A549 (cell line): Measurements from ENCODE around the gene ACAN. TPM values are rescaled to one million over a fixed set of nuclear protein-coding genes. Genes with fewer than 3 reads are reported as not detected.
A peak's percentile ranks its signal among the peaks of the same experiment; 100 is the strongest.

ENCODE experiments used
- ATAC-seq, 2 experiments: fragments of 200-7000 bp in 1 of 2; fragments of >200 bp in 1 of 2; cut with Nextera tagmentation in 1 of 2; cut with Tn5 transposase in 1 of 2; 3 replicates each; pipeline versions ENCODE4 v1.8.0 to v1.9.1; 2018 to 2020; ENCODE audit warnings: mild to moderate bottlenecking in 1 of 2, moderate library complexity in 1 of 2
- CTCF ChIA-PET: fragments of 300-600 bp; sonication (Branson Sonifier 250); formaldehyde crosslinking; extraction: SDS; loops from one replicate; lab custom pipeline; 2021; ENCODE audit warnings: antibody characterized with exemption, inconsistent platforms; lab: Yijun Ruan, JAX
- POLR2A ChIA-PET: fragments of 350-600 bp; formaldehyde crosslinking; extraction: SDS; loops from one replicate; lab custom pipeline; 2021; ENCODE audit warnings: antibody characterized with exemption, inconsistent platforms; lab: Yijun Ruan, JAX
- DNase-seq, 2 experiments: peaks; one replicate each; pipeline versions ENCODE4 v3.0.0 to v3.0.0-alpha.2; 2011 to 2016; ENCODE audit warnings: low read depth in 1 of 2, low spot score in 1 of 2
- FAIRE-seq: peaks from 2 replicates; lab custom pipeline; 2011; peaks lifted over from hg19 to GRCh38; lab: Jason Lieb, UNC
- H3K27ac ChIP-seq, 2 experiments: fragments of >200 bp; sonication (Bioruptor Twin); formaldehyde crosslinking; 3 replicates each; pipeline ENCODE4 v1.5.1; 2016 to 2017
- H3K4me1 ChIP-seq: fragments of >200 bp; sonication (Bioruptor Twin); formaldehyde crosslinking; 3 replicates; pipeline ENCODE4 v1.6.1; 2016
- H3K4me2 ChIP-seq: fragments of >200 bp; sonication (Bioruptor Twin); formaldehyde crosslinking; 3 replicates; pipeline ENCODE4 v1.6.1; 2016
- H3K4me3 ChIP-seq: fragments of >200 bp; sonication (Bioruptor Twin); formaldehyde crosslinking; 3 replicates; pipeline ENCODE4 v1.5.1; 2016
- H3K9me3 ChIP-seq: fragments of >200 bp; sonication (Bioruptor Twin); formaldehyde crosslinking; 3 replicates; pipeline ENCODE4 v1.6.1; 2016
- BHLHE40 ChIP-seq: IDR thresholded peaks from 2 replicates; pipeline ENCODE4 v1.6.1; 2012; ENCODE audit warnings: low read depth, low read length, inconsistent platforms
- CBX2 ChIP-seq: fragments of 200-600 bp; sonication (generic); IDR thresholded peaks from 2 replicates; pipeline ENCODE4 v1.6.1; 2016; ENCODE audit warnings: low read depth, mild to moderate bottlenecking, borderline replicate concordance
- CBX8 ChIP-seq: fragments of 200-600 bp; sonication (generic); IDR thresholded peaks from 2 replicates; pipeline ENCODE4 v1.6.1; 2016
- CEBPB ChIP-seq, 2 experiments: fragments of >200 bp in 1 of 2; sonication (Bioruptor Twin) in 1 of 2; formaldehyde crosslinking in 1 of 2; IDR thresholded peaks; 2 replicates each; pipeline ENCODE4 v1.6.1; 2012 to 2016
- CHD4 ChIP-seq: fragments of 200-600 bp; sonication (generic); IDR thresholded peaks from 2 replicates; pipeline ENCODE4 v1.6.1; 2016; ENCODE audit warnings: antibody characterized with exemption, mild to moderate bottlenecking, borderline replicate concordance
- E2F6 ChIP-seq: IDR thresholded peaks from 2 replicates; pipeline ENCODE4 v1.6.1; 2012; ENCODE audit warnings: low read depth, borderline replicate concordance
- EHF ChIP-seq: fragments of 250-450 bp; sonication (Bioruptor Pico); IDR thresholded peaks from 2 replicates; pipeline ENCODE4 v1.5.0; 2020; ENCODE audit warnings: mild to moderate bottlenecking
- EP300 ChIP-seq, 2 experiments: fragments of >200 bp; sonication (Bioruptor Twin); formaldehyde crosslinking; IDR thresholded peaks; 2 replicates in 1 of 2; 3 replicates in 1 of 2; pipeline ENCODE4 v1.6.1; 2016 to 2017
- HOXA7 ChIP-seq: fragments of 250-450 bp; sonication (Bioruptor Pico); IDR thresholded peaks from 2 replicates; pipeline ENCODE4 v1.5.0; 2020; ENCODE audit warnings: mild to moderate bottlenecking, moderate library complexity
- HOXB5 ChIP-seq: fragments of 250-450 bp; sonication (Bioruptor Pico); IDR thresholded peaks from 2 replicates; pipeline ENCODE4 v1.5.0; 2020; ENCODE audit warnings: mild to moderate bottlenecking, moderate library complexity
- JUN ChIP-seq, 2 experiments: fragments of >200 bp; sonication (Bioruptor Twin); formaldehyde crosslinking; IDR thresholded peaks; 2 replicates in 1 of 2; 3 replicates in 1 of 2; pipeline ENCODE4 v1.6.1; 2016 to 2017
- KDM1A ChIP-seq: fragments of 200-600 bp; sonication (generic); IDR thresholded peaks from 2 replicates; pipeline ENCODE4 v1.6.1; 2016; ENCODE audit warnings: low read depth, mild to moderate bottlenecking
- MAZ ChIP-seq: fragments of 150-350 bp; IDR thresholded peaks from 2 replicates; pipeline ENCODE4 v1.6.1; 2014; ENCODE audit warnings: antibody characterized with exemption, low read depth, low read length, borderline replicate concordance
- PBX3 ChIP-seq: IDR thresholded peaks from 2 replicates; pipeline ENCODE4 v1.6.1; 2012
- RCOR1 ChIP-seq: fragments of 150-350 bp; IDR thresholded peaks from 2 replicates; pipeline ENCODE4 v1.6.1; 2014; ENCODE audit warnings: antibody characterized with exemption, low read length, low read depth
- RNF2 ChIP-seq: fragments of 200-600 bp; sonication (generic); IDR thresholded peaks from 2 replicates; pipeline ENCODE4 v1.6.1; 2016; ENCODE audit warnings: low read depth, mild to moderate bottlenecking, antibody characterized with exemption, moderate library complexity, borderline replicate concordance
- SMC3 ChIP-seq: fragments of >200 bp; sonication (Bioruptor Twin); formaldehyde crosslinking; IDR thresholded peaks from 3 replicates; pipeline ENCODE4 v1.6.1; 2018; ENCODE audit warnings: inconsistent platforms
- TP53 ChIP-seq: fragments of 250-450 bp; sonication (Bioruptor Pico); IDR thresholded peaks from 2 replicates; pipeline ENCODE4 v1.5.0; 2021; ENCODE audit warnings: mild to moderate bottlenecking, moderate library complexity
- ZFP36 ChIP-seq: fragments of 450-650 bp; IDR thresholded peaks from 2 replicates; pipeline ENCODE4 v1.6.1; 2014; ENCODE audit warnings: borderline replicate concordance; ENCODE audit not compliant: partially characterized antibody
- ZNF302 ChIP-seq: fragments of 250-450 bp; sonication (Bioruptor Pico); IDR thresholded peaks from 2 replicates; pipeline ENCODE4 v1.9.0; 2021; ENCODE audit warnings: inconsistent platforms, mild to moderate bottlenecking, moderate library complexity
- WGBS: methylation state at CpG from one replicate; pipeline ENCODE4 v1.1.6; 2017; ENCODE audit errors: missing lambda C conversion rate; 5-methylcytosine and 5-hydroxymethylcytosine counted together
- polyA plus RNA-seq, 4 experiments: library from polyadenylated mRNA; depleted of rRNA in 3 of 4; stranded (reverse); fragments of >200 nt; fragmentation: RNase III in 1 of 4; extraction: RNeasy Plus Mini Kit Qiagen cat#74134 plus additional on column Dnase treatment in 1 of 4; gene quantifications; 2 replicates in 3 of 4; 3 replicates in 1 of 4; pipeline ENCODE4 v1.2.3, GENCODE V29; 2011 to 2017
- TF ChIP-seq, protein P1 (sequence below): fragments of 450-650 bp; IDR thresholded peaks from 2 replicates; pipeline ENCODE4 v1.6.1; 2014; ENCODE audit warnings: antibody characterized with exemption
- TF ChIP-seq, protein P2 (sequence below): fragments of 200-600 bp; sonication (generic); IDR thresholded peaks from 2 replicates; pipeline ENCODE4 v1.6.1; 2016; ENCODE audit warnings: antibody characterized with exemption, mild to moderate bottlenecking, moderate library complexity
- TF ChIP-seq, protein P3 (sequence below): fragments of 250-450 bp; sonication (Bioruptor Pico); IDR thresholded peaks from 2 replicates; pipeline ENCODE4 v1.5.0; 2021; ENCODE audit warnings: mild to moderate bottlenecking, moderate library complexity, borderline replicate concordance

The ACAN gene
- polyA plus RNA-seq, 2 of the 4 experiments (the other 2 are of a cell fraction): 0.01 TPM; not detected in 1

- ChIA-PET POLR2A (no interaction called here), CTCF (interaction anchor here (0.7 to 15.7 kb wide), 16 partner anchors 8 to 358 kb away, joined by 3 to 297 read pairs (median 10); partner anchors contain the start of gene ISG20)
- no peak overlapping the region for H3K4me3 ChIP-seq
- ATAC-seq (no peak), FAIRE-seq (peak; percentile 46), DNase-seq (no peak)
- no peaks in the 10 kb centered on the region; the same call in 2 of the 3 replicates for H3K4me1 ChIP-seq
- H3K4me2 ChIP-seq: no peak overlapping the region
- 21% methylated on average over 2 of the region's 2 CpGs for WGBS
- H3K27ac ChIP-seq: no peak overlapping the region
- H3K9me3 ChIP-seq: no peaks in the 10 kb centered on the region
- no peak for TF ChIP-seq EP300 (IDR thresholded peaks at IDR 0.05)
- TF ChIP-seq, protein P1, sequence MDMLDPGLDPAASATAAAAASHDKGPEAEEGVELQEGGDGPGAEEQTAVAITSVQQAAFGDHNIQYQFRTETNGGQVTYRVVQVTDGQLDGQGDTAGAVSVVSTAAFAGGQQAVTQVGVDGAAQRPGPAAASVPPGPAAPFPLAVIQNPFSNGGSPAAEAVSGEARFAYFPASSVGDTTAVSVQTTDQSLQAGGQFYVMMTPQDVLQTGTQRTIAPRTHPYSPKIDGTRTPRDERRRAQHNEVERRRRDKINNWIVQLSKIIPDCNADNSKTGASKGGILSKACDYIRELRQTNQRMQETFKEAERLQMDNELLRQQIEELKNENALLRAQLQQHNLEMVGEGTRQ: 0 out of 2 replicates have a peak, but pooled peaks have one; percentile 10
Observed at GRCh38 chr15:88835646-88836045, 32.4 kb downstream of the ACAN start.

GRCh38 chr15:88838667-88839066, 35.4 kb downstream of the ACAN start:
- H3K4me3 ChIP-seq: no peak overlapping the region
- no peak overlapping the region for H3K4me2 ChIP-seq
- 40% methylated on average over 17 of the region's 18 CpGs for WGBS
- H3K9me3 ChIP-seq: no peaks in the 10 kb centered on the region
- H3K4me1 ChIP-seq: no peaks in the 10 kb centered on the region; the same call in 2 of the 3 replicates
- FAIRE-seq: no peak
- TF ChIP-seq KDM1A (no peak), EHF (CRISPR knock-in tag) (no peak), PBX3 (no peak), BHLHE40 (no peak), RCOR1 (no peak), CBX8 (no peak), MAZ (no peak)
- ATAC-seq: peak in 1 of 2 experiments; percentile 39; a peak in 3 of 6 replicates
- POLR2A ChIA-PET: no interaction called here
- no peak overlapping the region for H3K27ac ChIP-seq
- DNase-seq: peak in 1 of 2 experiments; percentile 24
- CTCF ChIA-PET: interaction anchor here (0.7 to 15.7 kb wide), 5 partner anchors 11 to 359 kb away, joined by 3 to 297 read pairs (median 4); no protein-coding TSS in a partner anchor

DNA sequence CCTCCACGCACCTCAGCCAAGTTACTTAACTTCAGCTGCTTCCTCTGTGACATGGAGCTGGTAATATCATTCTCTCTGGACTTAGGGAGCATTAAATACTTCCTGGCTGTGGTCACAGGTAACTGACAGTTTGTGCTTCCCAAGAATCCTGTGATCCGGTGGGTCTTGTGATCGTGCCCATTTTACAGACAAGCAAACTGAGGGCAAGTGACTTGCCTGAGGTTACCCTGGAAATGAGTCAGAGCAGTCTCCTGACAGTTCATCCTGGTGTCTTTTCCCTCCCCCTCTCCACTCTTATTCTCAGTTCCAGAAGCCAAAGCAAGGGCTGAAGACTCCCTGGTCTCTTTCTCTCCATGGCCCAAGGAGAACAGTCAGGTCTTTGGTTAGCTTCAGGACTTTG, 35.9 kb downstream of the ACAN start:
- no peaks in the 10 kb centered on the region; the same call in 2 of the 3 replicates for H3K4me1 ChIP-seq
- no peak overlapping the region for H3K4me2 ChIP-seq
- H3K9me3 ChIP-seq: no peaks in the 10 kb centered on the region
- no peak for DNase-seq
- WGBS: 17% methylated on average over 3 of the region's 3 CpGs
- H3K27ac ChIP-seq: no peak overlapping the region
- H3K4me3 ChIP-seq: no peak overlapping the region
- POLR2A ChIA-PET: no interaction called here
- CTCF ChIA-PET: interaction anchor here (0.6 to 15.7 kb wide), 5 partner anchors 10 to 183 kb away, joined by 3 to 297 read pairs (median 3); no protein-coding TSS in a partner anchor
- ATAC-seq: no peak
- no peak for FAIRE-seq
- TF ChIP-seq ZNF302 (CRISPR knock-in tag) (no peak), ZFP36 (no peak), SMC3 (no peak), TP53 (no peak), HOXA7 (no peak), JUN (IDR thresholded peaks at IDR 0.05) (no peak), CBX2 (no peak), CEBPB (IDR thresholded peaks at IDR 0.05) (no peak), E2F6 (no peak), RNF2 (no peak), PBX3 (no peak), HOXB5 (CRISPR knock-in tag) (no peak), CHD4 (no peak)
- TF ChIP-seq, protein P2, sequence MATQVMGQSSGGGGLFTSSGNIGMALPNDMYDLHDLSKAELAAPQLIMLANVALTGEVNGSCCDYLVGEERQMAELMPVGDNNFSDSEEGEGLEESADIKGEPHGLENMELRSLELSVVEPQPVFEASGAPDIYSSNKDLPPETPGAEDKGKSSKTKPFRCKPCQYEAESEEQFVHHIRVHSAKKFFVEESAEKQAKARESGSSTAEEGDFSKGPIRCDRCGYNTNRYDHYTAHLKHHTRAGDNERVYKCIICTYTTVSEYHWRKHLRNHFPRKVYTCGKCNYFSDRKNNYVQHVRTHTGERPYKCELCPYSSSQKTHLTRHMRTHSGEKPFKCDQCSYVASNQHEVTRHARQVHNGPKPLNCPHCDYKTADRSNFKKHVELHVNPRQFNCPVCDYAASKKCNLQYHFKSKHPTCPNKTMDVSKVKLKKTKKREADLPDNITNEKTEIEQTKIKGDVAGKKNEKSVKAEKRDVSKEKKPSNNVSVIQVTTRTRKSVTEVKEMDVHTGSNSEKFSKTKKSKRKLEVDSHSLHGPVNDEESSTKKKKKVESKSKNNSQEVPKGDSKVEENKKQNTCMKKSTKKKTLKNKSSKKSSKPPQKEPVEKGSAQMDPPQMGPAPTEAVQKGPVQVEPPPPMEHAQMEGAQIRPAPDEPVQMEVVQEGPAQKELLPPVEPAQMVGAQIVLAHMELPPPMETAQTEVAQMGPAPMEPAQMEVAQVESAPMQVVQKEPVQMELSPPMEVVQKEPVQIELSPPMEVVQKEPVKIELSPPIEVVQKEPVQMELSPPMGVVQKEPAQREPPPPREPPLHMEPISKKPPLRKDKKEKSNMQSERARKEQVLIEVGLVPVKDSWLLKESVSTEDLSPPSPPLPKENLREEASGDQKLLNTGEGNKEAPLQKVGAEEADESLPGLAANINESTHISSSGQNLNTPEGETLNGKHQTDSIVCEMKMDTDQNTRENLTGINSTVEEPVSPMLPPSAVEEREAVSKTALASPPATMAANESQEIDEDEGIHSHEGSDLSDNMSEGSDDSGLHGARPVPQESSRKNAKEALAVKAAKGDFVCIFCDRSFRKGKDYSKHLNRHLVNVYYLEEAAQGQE: no peak
- TF ChIP-seq, protein P3, sequence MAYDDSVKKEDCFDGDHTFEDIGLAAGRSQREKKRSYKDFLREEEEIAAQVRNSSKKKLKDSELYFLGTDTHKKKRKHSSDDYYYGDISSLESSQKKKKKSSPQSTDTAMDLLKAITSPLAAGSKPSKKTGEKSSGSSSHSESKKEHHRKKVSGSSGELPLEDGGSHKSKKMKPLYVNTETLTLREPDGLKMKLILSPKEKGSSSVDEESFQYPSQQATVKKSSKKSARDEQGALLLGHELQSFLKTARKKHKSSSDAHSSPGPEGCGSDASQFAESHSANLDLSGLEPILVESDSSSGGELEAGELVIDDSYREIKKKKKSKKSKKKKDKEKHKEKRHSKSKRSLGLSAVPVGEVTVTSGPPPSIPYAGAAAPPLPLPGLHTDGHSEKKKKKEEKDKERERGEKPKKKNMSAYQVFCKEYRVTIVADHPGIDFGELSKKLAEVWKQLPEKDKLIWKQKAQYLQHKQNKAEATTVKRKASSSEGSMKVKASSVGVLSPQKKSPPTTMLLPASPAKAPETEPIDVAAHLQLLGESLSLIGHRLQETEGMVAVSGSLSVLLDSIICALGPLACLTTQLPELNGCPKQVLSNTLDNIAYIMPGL (CRISPR knock-in tag): no peak
